SK-N-SH treated with all-trans-retinoic acid at 6 μM for 48 hours (cell line): Measurements from ENCODE around the gene DYNC1I1.

Source experiments
- ATAC-seq: fragments of 200-7000 bp; cut with Tn5 transposase; 3 replicates; pipeline ENCODE4 v1.9.1; 2020; ENCODE audit warnings: mild to moderate bottlenecking, moderate library complexity
- ARNTL ChIP-seq: fragments of 450-650 bp; formaldehyde crosslinking; IDR thresholded peaks from 2 replicates; pipeline ENCODE4 v1.5.0; 2020; ENCODE audit warnings: low read depth, mild to moderate bottlenecking, moderate library complexity, borderline replicate concordance
- BACH2 ChIP-seq: fragments of 250-450 bp; sonication (Bioruptor Pico); IDR thresholded peaks from 2 replicates; pipeline ENCODE4 v1.9.0; 2021; ENCODE audit warnings: mild to moderate bottlenecking, borderline replicate concordance
- CSDC2 ChIP-seq: fragments of 250-450 bp; sonication (Bioruptor Pico); IDR thresholded peaks from 2 replicates; pipeline ENCODE4 v1.5.0; 2020; ENCODE audit warnings: mild to moderate bottlenecking, moderate library complexity
- OSR1 ChIP-seq: fragments of 250-450 bp; sonication (Bioruptor Pico); IDR thresholded peaks from 2 replicates; pipeline ENCODE4 v1.8.0; 2022; ENCODE audit warnings: moderate library complexity, mild to moderate bottlenecking, inconsistent platforms
- RARB ChIP-seq: fragments of 250-450 bp; sonication (Bioruptor Pico); IDR thresholded peaks from 2 replicates; pipeline ENCODE4 v1.8.0; 2021; ENCODE audit warnings: mild to moderate bottlenecking, moderate library complexity
- SNAI2 ChIP-seq: fragments of 250-450 bp; sonication (Bioruptor Pico); IDR thresholded peaks from 2 replicates; pipeline ENCODE4 v1.5.0; 2020; ENCODE audit warnings: mild to moderate bottlenecking, moderate library complexity
- TCF4 ChIP-seq: fragments of 250-450 bp; sonication (Bioruptor Pico); IDR thresholded peaks from 2 replicates; pipeline ENCODE4 v1.8.0; 2021; ENCODE audit warnings: mild to moderate bottlenecking, moderate library complexity, borderline replicate concordance
- TOX ChIP-seq: fragments of 250-450 bp; sonication (Bioruptor Pico); IDR thresholded peaks from 2 replicates; pipeline ENCODE4 v1.8.0; 2021; ENCODE audit warnings: mild to moderate bottlenecking, moderate library complexity, borderline replicate concordance
- ZC3H10 ChIP-seq: fragments of 250-450 bp; sonication (Bioruptor Pico); IDR thresholded peaks from 2 replicates; pipeline ENCODE4 v1.5.1; 2021; ENCODE audit warnings: mild to moderate bottlenecking, moderate library complexity
- ZFP30 ChIP-seq: fragments of 450-650 bp; formaldehyde crosslinking; IDR thresholded peaks from 2 replicates; pipeline ENCODE4 v1.5.0; 2022; ENCODE audit warnings: mild to moderate bottlenecking, moderate library complexity
- ZNF8 ChIP-seq: fragments of 450-650 bp; formaldehyde crosslinking; IDR thresholded peaks from 2 replicates; pipeline ENCODE4 v1.5.0; 2020; ENCODE audit warnings: mild to moderate bottlenecking, moderate library complexity
- TF ChIP-seq, protein P1 (sequence below): fragments of 250-450 bp; sonication (Bioruptor Pico); IDR thresholded peaks from 2 replicates; pipeline ENCODE4 v1.5.0; 2020; ENCODE audit warnings: mild to moderate bottlenecking, moderate library complexity
- TF ChIP-seq, protein P2 (sequence below): fragments of 250-450 bp; sonication (Bioruptor Pico); IDR thresholded peaks from 2 replicates; pipeline ENCODE4 v1.8.0; 2021; ENCODE audit warnings: low read depth, mild to moderate bottlenecking, moderate library complexity, borderline replicate concordance
- TF ChIP-seq, protein P3 (sequence below): fragments of 250-450 bp; sonication (Bioruptor Pico); IDR thresholded peaks from 2 replicates; pipeline ENCODE4 v1.5.1; 2021; ENCODE audit warnings: mild to moderate bottlenecking, moderate library complexity
- TF ChIP-seq, protein P4 (sequence below): fragments of 250-450 bp; sonication (Bioruptor Pico); IDR thresholded peaks from 2 replicates; pipeline ENCODE4 v1.5.1; 2020; ENCODE audit warnings: low read depth, mild to moderate bottlenecking, moderate library complexity
- TF ChIP-seq, protein P5 (sequence below): fragments of 250-450 bp; sonication (Bioruptor Pico); IDR thresholded peaks from 2 replicates; pipeline ENCODE4 v1.8.0; 2020; ENCODE audit warnings: mild to moderate bottlenecking, moderate library complexity, borderline replicate concordance

DYNC1I1 gene

DNA sequence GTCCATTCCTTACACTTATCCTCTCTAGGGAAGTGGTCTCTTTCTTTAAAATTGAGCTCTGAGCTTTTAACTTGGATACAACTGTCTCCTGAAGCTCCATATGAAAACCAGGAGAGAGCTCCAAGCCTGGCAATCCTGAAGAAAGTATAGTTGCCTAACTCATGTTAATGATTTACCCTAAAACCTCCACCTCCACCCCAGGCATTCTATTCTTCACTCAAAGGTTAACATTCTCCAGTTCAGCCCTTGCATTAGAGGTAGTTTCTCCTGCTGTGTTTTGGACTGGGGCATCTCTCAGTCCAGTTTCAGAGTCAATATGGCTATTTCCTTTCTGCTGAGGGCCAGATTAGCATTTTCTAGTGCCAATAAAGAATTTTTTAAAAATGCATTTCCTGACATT is 354.0 kb downstream of the DYNC1I1 start:
- no peak for ATAC-seq
- no peak for TF ChIP-seq OSR1 (CRISPR knock-in tag)
- no peak for TF ChIP-seq TOX (CRISPR knock-in tag)
- TF ChIP-seq BACH2 (CRISPR knock-in tag): no peak
- TF ChIP-seq ZNF8 (CRISPR knock-in tag): no peak

DNA sequence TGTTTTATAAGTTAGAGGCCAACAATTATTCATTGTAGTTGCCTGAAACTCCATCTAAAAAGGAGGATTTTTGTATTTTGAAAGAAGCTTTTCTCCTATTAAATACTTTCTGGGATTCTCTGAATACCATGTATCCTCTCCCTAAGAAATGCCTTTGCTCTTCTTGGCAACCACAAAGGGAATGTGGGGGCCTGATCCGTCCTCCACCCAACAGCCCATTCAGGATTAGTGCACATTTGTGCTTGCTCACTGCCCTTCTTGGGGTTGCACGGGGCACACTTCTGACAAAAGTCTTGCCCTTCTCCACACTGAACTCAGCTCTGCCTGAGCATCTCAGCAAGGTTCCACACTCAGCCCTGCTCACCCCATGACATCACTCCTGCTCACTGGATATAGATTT is 355.4 kb downstream of the DYNC1I1 start:
- ATAC-seq: no peak
- TF ChIP-seq, protein P1, sequence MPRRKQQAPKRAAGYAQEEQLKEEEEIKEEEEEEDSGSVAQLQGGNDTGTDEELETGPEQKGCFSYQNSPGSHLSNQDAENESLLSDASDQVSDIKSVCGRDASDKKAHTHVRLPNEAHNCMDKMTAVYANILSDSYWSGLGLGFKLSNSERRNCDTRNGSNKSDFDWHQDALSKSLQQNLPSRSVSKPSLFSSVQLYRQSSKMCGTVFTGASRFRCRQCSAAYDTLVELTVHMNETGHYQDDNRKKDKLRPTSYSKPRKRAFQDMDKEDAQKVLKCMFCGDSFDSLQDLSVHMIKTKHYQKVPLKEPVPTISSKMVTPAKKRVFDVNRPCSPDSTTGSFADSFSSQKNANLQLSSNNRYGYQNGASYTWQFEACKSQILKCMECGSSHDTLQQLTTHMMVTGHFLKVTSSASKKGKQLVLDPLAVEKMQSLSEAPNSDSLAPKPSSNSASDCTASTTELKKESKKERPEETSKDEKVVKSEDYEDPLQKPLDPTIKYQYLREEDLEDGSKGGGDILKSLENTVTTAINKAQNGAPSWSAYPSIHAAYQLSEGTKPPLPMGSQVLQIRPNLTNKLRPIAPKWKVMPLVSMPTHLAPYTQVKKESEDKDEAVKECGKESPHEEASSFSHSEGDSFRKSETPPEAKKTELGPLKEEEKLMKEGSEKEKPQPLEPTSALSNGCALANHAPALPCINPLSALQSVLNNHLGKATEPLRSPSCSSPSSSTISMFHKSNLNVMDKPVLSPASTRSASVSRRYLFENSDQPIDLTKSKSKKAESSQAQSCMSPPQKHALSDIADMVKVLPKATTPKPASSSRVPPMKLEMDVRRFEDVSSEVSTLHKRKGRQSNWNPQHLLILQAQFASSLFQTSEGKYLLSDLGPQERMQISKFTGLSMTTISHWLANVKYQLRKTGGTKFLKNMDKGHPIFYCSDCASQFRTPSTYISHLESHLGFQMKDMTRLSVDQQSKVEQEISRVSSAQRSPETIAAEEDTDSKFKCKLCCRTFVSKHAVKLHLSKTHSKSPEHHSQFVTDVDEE (CRISPR knock-in tag): no peak
- no peak for TF ChIP-seq BACH2 (CRISPR knock-in tag)
- TF ChIP-seq, protein P2, sequence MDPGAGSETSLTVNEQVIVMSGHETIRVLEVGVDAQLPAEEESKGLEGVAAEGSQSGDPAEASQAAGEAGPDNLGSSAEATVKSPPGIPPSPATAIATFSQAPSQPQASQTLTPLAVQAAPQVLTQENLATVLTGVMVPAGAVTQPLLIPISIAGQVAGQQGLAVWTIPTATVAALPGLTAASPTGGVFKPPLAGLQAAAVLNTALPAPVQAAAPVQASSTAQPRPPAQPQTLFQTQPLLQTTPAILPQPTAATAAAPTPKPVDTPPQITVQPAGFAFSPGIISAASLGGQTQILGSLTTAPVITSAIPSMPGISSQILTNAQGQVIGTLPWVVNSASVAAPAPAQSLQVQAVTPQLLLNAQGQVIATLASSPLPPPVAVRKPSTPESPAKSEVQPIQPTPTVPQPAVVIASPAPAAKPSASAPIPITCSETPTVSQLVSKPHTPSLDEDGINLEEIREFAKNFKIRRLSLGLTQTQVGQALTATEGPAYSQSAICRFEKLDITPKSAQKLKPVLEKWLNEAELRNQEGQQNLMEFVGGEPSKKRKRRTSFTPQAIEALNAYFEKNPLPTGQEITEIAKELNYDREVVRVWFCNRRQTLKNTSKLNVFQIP (CRISPR knock-in tag): no peak
- TF ChIP-seq ZFP30 (CRISPR knock-in tag): no peak
- TF ChIP-seq CSDC2 (CRISPR knock-in tag): no peak
- TF ChIP-seq, protein P3, sequence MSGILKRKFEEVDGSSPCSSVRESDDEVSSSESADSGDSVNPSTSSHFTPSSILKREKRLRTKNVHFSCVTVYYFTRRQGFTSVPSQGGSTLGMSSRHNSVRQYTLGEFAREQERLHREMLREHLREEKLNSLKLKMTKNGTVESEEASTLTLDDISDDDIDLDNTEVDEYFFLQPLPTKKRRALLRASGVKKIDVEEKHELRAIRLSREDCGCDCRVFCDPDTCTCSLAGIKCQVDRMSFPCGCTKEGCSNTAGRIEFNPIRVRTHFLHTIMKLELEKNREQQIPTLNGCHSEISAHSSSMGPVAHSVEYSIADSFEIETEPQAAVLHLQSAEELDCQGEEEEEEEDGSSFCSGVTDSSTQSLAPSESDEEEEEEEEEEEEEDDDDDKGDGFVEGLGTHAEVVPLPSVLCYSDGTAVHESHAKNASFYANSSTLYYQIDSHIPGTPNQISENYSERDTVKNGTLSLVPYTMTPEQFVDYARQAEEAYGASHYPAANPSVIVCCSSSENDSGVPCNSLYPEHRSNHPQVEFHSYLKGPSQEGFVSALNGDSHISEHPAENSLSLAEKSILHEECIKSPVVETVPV: no peak

DNA sequence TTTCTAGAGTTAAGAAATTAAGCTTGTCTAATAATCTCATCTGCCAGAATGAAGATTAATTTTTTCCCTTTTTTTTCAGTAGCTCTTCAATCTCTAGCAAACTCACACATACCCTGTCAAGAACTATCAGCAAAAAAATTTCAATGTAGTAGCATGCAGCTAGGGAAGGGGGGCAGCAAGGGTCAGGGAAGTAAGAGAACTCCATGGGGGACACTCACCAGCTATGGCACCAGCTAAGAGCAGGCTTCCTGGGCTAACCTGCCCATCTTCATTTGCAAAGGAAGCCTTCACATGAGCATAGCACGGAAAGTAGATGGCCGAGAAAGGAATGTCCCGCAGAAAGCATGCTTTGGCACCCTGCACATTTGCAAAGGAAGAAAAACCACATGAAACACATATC is 359.2 kb downstream of the DYNC1I1 start:
- no peak for TF ChIP-seq ZC3H10 (CRISPR knock-in tag)
- no peak for TF ChIP-seq ARNTL (CRISPR knock-in tag)
- TF ChIP-seq, protein P4, sequence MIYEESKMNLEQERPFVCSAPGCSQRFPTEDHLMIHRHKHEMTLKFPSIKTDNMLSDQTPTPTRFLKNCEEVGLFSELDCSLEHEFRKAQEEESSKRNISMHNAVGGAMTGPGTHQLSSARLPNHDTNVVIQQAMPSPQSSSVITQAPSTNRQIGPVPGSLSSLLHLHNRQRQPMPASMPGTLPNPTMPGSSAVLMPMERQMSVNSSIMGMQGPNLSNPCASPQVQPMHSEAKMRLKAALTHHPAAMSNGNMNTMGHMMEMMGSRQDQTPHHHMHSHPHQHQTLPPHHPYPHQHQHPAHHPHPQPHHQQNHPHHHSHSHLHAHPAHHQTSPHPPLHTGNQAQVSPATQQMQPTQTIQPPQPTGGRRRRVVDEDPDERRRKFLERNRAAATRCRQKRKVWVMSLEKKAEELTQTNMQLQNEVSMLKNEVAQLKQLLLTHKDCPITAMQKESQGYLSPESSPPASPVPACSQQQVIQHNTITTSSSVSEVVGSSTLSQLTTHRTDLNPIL (CRISPR knock-in tag): no peak
- no peak for TF ChIP-seq RARB
- TF ChIP-seq TCF4 (CRISPR knock-in tag): no peak
- TF ChIP-seq BACH2 (CRISPR knock-in tag): no peak
- no peak; the same call in 2 of the 3 replicates for ATAC-seq

DNA sequence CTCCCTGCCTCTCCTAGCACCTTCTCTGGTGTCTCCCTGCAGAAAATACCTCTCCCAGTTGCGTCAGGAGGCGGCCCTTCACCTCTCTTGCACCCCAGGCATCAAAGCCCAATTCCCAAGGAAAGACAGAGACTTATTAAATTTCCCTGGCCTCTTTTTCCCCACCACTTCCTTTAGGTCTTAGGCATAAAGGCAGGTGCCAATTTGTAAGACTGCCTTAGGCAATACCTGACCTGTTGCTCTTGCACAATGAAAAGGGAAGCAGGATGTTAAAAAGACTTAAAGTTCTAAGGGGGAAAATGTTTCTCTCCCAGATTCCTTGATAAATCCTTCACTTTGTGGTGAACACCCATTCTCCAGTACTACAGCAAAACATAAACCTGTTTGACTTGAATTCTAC is 362.9 kb downstream of the DYNC1I1 start:
- TF ChIP-seq SNAI2 (CRISPR knock-in tag): no peak
- TF ChIP-seq, protein P1 (CRISPR knock-in tag): no peak
- TF ChIP-seq, protein P2 (CRISPR knock-in tag): no peak
- TF ChIP-seq, protein P5, sequence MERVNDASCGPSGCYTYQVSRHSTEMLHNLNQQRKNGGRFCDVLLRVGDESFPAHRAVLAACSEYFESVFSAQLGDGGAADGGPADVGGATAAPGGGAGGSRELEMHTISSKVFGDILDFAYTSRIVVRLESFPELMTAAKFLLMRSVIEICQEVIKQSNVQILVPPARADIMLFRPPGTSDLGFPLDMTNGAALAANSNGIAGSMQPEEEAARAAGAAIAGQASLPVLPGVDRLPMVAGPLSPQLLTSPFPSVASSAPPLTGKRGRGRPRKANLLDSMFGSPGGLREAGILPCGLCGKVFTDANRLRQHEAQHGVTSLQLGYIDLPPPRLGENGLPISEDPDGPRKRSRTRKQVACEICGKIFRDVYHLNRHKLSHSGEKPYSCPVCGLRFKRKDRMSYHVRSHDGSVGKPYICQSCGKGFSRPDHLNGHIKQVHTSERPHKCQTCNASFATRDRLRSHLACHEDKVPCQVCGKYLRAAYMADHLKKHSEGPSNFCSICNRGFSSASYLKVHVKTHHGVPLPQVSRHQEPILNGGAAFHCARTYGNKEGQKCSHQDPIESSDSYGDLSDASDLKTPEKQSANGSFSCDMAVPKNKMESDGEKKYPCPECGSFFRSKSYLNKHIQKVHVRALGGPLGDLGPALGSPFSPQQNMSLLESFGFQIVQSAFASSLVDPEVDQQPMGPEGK (CRISPR knock-in tag): no peak
- TF ChIP-seq ZC3H10 (CRISPR knock-in tag): no peak
- TF ChIP-seq CSDC2 (CRISPR knock-in tag): no peak
- no peak for ATAC-seq
